A375 (cell line): Measurements from ENCODE around the gene SLC28A2. TPM values are rescaled to one million over a fixed set of nuclear protein-coding genes. Genes with fewer than 3 reads are reported as not detected.

Experiments used
- total RNA-seq: library from RNA; depleted of rRNA; stranded (reverse); fragments of >200 nt; shearing (Covaris generic); gene quantifications from 2 replicates; pipeline ENCODE4 v1.2.3, GENCODE V29; 2014; rRNA removed

The SLC28A2 gene, protein sequence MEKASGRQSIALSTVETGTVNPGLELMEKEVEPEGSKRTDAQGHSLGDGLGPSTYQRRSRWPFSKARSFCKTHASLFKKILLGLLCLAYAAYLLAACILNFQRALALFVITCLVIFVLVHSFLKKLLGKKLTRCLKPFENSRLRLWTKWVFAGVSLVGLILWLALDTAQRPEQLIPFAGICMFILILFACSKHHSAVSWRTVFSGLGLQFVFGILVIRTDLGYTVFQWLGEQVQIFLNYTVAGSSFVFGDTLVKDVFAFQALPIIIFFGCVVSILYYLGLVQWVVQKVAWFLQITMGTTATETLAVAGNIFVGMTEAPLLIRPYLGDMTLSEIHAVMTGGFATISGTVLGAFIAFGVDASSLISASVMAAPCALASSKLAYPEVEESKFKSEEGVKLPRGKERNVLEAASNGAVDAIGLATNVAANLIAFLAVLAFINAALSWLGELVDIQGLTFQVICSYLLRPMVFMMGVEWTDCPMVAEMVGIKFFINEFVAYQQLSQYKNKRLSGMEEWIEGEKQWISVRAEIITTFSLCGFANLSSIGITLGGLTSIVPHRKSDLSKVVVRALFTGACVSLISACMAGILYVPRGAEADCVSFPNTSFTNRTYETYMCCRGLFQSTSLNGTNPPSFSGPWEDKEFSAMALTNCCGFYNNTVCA
- not detected in 2 replicates for total RNA-seq

GRCh38 chr15:45251888-45252287, at the start of gene SLC28A2:
Gene SLC28A2, plus strand, starts transcription at chr15:45252234. Its CDS starts 982 bp downstream, at chr15:45253216.

Other genes with a start within 250 kb of the SLC28A2 start
- 58.5 and 60.2 TPM in 2 replicates for gene SORD, start 229.0 kb upstream of the SLC28A2 start, total RNA-seq
- gene DUOX2, start 138.1 kb upstream of the SLC28A2 start, total RNA-seq = 0.08 TPM in 1 of 2 replicates, not detected in the other
- gene DUOXA2, start 137.9 kb upstream of the SLC28A2 start, total RNA-seq = not detected in 2 replicates
- gene DUOXA1, start 122.4 kb upstream of the SLC28A2 start, total RNA-seq = not detected in 2 replicates
- gene DUOX1, start 122.2 kb upstream of the SLC28A2 start, total RNA-seq = not detected in 2 replicates
- 7.3 and 8.8 TPM in 2 replicates for gene SHF, start 64.3 kb upstream of the SLC28A2 start, total RNA-seq
- gene GATM, start 126.3 kb downstream of the SLC28A2 start, total RNA-seq = 1.3 and 2.5 TPM in 2 replicates